ENCODE measurements around the gene INTS14.

The INTS14 gene

DNA sequence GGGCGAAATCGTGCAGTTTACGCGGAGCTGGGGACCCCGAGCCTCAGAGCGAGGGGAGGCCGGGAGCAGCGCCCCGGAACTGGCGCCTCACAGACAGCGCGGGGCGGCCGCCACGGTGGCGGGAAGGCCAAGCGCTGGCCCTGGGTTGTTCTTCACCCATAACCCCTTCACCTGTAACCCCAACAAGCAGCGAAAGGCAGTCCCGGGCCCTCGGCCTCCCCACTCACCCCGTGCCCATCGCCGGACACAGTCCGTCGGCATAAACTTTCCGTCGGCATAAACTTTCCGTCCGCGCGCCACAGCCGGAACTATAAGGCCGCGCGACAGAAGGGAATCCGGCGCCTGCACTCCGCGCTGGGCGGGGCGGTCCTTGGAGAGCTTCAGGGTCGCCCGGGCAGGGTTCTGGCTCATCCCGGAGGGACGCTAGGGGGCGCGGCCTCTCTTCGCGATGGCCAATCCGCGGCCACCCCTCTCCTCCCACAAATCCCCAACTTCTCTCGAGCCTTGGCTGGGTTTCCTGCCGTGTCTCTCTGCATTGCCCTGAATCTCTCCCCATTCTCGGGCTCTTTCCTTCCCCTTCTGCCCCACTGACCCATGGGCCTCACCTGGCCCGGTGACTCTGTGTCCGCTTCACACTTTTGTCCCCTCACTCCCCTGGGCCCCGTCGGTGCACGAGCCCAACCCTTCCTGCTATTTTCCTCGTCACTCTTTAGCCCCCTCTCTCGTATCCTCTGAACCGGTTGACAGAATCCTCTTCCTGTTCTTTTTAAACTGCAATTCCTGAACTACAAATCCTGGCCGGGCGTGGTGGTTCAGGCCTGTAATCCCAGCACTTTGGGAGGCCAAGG is at the start of gene INTS14:
TSS of gene INTS14 (minus strand) at position 261 of the 848 bp plus-strand sequence. CDS start 3,751 bp downstream, outside the sequence.
- peak; percentile 98 for DNase-seq

DNA sequence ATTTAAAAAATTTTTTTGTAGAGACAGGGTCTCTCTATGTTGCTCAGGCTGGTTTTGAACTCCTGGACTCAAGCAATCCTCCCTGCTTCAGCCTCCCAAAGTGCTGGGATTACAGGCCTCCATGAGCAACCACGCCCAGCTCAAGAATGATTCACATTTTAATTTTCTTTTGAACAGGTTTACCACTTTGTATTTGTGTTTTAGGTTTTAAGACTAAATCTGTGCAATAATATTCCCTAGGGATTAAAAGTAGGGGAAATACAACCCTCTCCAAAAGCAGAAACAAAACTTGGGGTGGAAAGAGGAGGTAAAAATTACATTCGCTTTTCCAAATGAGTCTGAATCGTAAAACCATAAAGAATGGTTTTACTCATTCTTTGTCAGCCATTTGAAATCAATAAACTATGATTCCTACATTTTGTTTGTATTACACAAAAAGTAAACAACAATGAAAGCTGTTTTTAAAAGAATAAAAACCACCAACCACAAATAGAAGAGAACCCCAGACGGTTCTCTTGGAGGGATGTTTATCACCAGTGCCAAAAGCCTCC is 48.6 kb upstream of the INTS14 start:
- DNase-seq = no peak

DNA sequence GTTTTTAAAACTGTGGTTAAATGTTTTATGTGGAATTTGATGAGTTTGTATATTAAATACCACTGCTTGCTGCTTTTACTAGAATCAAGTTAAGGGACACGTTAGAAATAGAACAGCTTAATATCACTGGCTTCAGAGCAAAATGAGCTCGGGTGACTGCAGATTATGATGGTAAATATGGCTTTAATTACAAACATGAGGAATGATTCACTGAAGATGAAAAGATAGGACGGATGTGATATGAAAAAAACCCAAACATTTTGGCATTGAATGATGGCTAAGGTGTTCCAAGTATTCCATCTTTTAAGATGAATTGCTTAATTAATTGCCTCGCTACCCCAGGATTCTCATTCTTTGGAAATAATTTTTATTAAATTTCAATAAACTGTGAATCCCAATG is 44.5 kb upstream of the INTS14 start:
- no peak for DNase-seq

DNA sequence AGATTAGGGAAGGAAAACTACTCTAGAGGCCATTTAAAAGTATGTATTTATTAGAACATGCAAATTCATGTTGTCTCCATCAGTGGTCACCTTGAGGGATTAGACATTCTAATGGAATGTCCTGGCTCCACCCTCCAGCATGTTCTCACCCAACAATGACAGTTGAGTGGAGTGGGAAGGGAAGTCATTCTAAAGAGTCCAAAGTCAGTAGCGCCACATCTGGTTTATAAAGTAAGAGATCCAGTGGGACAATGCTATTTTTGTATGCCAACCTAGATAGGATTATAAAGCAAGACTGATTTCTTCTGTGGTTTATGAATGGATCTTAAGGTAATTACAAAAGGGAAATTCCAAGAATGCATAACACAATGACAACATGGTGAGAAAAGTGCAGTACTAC is 44.1 kb upstream of the INTS14 start:
- DNase-seq = no peak

- no peak for DNase-seq
These were observed 43.0 kb upstream of the INTS14 start for GRCh38 chr15:65653801-65654521.

DNA sequence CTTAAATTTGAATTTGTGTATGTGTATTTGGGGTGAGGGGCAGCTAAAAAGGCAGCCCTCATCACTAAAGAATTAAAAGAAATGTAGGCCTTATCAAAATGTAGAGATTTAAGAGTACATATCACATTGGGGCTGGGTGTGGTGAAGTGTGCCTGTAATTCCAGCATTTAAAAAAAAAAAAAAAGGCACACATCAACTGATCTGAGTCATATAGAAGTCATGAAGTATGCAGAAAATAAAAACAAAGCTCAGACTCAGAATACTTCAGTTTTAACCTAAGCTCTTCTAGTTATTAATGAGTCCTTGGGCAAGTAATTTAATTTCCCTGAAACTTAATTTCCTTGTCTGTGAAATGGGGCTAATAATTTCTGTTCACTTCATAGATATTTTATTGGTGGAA is 42.4 kb upstream of the INTS14 start:
- no peak for DNase-seq

DNA sequence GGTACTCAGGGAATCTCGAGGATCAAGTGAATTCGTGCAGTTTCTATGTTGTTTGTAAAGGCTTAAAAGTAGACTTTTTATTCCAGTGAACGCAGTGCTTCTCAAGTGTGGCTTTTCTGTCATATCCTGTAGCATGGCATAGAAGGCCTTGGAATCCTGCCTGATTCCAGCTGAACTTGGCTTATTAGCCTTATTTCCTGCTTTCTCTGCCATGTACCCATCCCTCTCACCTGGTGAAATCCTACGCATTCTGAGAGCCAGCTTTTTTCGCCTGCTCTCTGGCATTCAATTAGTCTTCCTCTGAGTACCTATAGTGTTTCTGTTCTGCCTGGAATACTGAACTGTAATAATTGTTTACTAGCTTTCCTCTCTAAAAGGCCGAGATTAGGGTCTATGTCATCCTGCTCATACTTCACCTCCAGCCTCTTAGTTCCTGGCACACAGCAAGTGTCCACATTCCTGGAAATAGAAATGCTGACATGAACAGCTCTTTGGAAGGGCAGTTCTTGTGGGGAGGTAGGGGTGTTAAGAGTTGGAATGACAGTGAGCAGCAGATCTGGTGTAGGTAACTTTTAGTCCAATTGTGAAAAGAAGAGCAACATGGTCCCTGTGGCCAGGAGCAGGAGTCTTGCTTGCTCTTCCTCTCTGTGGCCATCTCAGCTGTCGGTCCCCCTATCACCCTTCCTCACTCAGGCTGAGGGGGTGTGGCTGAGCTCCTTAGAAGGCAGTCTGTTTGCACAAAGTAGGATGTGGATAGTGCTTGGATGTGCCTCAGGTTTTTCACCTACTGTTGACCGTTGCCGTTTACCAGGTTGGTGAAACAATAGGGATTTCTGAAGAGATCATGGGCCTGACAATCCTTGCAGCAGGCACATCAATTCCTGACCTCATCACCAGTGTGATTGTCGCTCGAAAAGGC is 41.2 kb upstream of the INTS14 start:
- no peak for DNase-seq

- no peak for DNase-seq
These were observed 40.1 kb upstream of the INTS14 start for GRCh38 chr15:65651042-65651322.

DNA sequence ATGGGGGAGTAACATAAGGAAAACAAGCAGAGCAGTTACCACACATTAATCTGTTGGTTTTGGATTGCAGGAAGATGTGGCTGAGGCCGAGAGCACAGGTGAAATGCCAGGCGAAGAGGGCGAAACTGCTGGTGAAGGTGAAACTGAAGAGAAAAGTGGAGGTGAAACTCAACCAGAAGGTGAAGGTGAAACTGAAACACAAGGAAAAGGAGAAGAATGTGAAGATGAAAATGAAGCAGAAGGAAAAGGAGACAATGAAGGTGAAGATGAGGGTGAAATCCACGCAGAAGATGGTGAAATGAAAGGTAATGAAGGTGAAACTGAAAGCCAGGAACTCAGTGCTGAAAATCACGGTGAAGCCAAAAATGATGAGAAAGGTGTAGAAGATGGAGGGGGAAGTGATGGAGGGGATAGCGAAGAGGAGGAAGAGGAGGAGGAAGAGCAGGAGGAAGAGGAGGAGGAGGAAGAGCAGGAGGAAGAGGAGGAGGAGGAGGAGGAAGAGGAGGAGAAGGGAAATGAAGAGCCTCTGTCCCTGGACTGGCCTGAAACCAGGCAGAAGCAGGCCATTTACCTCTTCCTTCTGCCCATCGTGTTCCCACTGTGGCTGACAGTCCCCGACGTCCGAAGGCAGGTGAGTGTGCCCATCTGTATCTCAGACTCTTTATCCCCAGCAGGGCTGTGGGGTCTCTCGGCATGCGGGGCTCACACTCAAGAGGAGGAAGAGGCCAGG is 39.5 kb upstream of the INTS14 start:
- DNase-seq = no peak

GRCh38 chr15:65646486-65646885 is 35.6 kb upstream of the INTS14 start:
- no peak for DNase-seq

- DNase-seq = no peak
These were observed 34.5 kb upstream of the INTS14 start for GRCh38 chr15:65645392-65645791.

- DNase-seq = no peak
These were observed 33.4 kb upstream of the INTS14 start for GRCh38 chr15:65644282-65644681.

DNA sequence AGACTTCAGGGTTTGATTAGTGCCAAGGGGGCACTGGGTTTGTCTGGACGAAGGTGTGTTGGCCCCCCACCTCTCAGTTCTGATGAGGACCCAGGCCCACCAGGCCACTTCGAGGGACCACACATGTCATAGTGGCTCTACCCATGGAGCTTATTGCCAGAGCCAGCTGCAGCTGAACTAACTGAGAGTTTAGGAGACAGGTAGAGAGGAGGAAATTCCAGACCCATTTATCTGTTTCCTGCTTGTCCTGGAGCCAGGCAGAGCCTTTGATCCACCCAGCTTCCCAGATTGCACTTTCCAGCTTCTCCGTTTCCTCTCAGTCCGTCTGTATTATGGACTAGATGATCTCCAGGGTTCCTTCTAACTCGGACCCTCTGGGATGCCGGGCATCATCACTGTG is 31.7 kb upstream of the INTS14 start:
- DNase-seq = no peak

DNA sequence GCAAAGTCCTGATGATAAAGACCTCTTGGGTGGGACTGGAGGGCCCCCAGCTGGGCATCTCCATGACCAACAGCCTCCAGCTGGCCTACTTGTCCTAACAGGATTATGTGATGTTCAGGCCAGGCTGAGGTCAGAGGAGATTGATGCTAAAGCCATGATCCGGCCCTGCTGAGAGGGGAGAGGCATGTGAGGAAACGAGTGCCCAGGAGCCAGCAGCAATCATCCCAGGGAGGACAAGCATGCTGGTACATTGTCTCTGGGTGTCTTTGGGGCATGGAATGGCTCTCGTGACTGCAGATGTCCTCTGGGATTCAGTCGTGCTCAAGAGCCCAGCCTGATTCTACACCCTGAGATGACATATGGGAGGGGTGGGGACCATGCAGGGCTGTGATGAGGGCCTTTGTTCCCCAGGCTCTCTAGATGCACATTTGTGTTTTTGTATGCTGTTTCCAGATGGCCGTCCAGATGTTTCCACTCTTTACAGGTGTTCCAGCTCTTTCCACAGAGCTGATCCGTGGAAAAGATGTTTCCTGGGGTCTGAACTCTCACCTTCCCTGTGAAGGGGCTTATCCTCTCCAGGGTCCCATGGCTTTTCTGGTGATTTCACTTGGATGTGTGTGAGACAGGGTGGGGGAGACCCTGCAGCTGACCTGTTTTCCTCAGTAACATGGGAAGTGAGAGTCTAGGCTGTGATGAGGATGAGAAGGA is 31.0 kb upstream of the INTS14 start:
- DNase-seq = no peak

DNA sequence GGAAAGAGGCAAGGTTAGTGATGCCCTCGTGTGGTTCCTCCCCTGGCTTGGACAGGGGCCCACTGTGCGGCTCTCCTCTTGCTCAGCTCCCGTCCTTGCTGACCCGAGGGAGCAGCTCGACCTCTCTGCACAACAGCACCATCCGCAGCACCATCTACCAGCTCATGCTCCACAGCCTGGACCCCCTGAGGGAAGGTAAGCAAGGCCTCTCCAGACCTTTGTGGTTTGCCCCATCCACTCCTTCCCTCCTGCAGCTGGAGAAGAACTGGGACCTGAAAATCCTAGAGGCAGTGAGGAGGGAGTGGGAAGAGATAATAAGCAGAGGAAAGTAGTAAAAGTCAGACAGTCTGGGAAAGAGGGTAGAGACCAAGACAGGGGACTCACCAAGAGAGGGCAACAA is 28.6 kb upstream of the INTS14 start:
- no peak for DNase-seq

- DNase-seq = no peak
These were observed 27.8 kb upstream of the INTS14 start for GRCh38 chr15:65638681-65639089.

GRCh38 chr15:65638109-65638508 is 27.2 kb upstream of the INTS14 start:
- DNase-seq = no peak

- DNase-seq = no peak
These were observed 23.4 kb upstream of the INTS14 start for GRCh38 chr15:65634356-65634755.

- DNase-seq = no peak
These were observed 22.8 kb upstream of the INTS14 start for GRCh38 chr15:65633752-65634151.

GRCh38 chr15:65632780-65633375 is 21.9 kb upstream of the INTS14 start:
- DNase-seq = no peak

DNA sequence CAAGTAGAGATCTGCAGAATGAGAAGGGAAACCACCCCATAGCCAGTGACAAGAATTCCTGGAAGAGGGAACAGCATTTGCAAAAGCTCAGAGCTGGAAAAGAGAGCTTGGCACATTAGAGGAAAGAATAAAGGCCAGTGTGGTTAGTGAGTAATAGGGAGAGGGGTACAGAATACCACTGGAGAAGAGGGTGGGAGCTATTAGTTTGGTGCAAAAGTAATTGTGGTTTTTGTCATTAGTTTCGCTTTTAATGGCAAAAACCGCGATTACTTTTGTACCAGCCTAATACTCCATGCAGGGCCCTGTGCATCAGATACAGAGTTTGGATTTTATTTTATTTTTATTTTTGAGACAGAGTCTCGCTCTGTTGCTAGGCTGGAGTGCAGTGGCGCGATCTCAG is 20.6 kb upstream of the INTS14 start:
- DNase-seq = no peak
